ENCODE results near the gene PSMA2.

DNA sequence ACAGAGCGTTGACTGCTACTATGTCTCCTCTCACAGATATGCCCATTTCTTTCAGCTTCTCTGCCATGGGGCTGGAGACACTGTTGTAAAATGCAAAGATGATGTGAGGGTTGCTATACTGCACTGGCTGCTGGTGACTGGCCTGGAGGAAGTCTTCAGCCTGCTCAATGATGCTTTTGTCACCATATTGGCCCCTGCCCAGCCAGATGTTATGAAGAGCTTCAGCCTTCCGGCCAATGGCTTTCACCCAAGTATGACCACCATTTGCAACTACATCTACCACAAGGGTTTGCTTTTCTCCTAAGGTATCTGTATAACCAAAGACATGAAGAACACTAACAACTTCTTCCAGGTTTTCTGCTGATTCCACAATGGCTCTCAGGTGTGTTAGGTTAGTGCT is 21.7 kb downstream of the PSMA2 start:
- TF ChIP-seq, protein P1, sequence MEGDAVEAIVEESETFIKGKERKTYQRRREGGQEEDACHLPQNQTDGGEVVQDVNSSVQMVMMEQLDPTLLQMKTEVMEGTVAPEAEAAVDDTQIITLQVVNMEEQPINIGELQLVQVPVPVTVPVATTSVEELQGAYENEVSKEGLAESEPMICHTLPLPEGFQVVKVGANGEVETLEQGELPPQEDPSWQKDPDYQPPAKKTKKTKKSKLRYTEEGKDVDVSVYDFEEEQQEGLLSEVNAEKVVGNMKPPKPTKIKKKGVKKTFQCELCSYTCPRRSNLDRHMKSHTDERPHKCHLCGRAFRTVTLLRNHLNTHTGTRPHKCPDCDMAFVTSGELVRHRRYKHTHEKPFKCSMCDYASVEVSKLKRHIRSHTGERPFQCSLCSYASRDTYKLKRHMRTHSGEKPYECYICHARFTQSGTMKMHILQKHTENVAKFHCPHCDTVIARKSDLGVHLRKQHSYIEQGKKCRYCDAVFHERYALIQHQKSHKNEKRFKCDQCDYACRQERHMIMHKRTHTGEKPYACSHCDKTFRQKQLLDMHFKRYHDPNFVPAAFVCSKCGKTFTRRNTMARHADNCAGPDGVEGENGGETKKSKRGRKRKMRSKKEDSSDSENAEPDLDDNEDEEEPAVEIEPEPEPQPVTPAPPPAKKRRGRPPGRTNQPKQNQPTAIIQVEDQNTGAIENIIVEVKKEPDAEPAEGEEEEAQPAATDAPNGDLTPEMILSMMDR (IDR thresholded peaks at IDR 0.05; ENCODE audit: insufficient read depth, low read length) = no peak
- TF ChIP-seq, protein P2, sequence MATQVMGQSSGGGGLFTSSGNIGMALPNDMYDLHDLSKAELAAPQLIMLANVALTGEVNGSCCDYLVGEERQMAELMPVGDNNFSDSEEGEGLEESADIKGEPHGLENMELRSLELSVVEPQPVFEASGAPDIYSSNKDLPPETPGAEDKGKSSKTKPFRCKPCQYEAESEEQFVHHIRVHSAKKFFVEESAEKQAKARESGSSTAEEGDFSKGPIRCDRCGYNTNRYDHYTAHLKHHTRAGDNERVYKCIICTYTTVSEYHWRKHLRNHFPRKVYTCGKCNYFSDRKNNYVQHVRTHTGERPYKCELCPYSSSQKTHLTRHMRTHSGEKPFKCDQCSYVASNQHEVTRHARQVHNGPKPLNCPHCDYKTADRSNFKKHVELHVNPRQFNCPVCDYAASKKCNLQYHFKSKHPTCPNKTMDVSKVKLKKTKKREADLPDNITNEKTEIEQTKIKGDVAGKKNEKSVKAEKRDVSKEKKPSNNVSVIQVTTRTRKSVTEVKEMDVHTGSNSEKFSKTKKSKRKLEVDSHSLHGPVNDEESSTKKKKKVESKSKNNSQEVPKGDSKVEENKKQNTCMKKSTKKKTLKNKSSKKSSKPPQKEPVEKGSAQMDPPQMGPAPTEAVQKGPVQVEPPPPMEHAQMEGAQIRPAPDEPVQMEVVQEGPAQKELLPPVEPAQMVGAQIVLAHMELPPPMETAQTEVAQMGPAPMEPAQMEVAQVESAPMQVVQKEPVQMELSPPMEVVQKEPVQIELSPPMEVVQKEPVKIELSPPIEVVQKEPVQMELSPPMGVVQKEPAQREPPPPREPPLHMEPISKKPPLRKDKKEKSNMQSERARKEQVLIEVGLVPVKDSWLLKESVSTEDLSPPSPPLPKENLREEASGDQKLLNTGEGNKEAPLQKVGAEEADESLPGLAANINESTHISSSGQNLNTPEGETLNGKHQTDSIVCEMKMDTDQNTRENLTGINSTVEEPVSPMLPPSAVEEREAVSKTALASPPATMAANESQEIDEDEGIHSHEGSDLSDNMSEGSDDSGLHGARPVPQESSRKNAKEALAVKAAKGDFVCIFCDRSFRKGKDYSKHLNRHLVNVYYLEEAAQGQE (IDR thresholded peaks at IDR 0.05; ENCODE audit: insufficient replicate concordance, low read depth) = no peak
- no peak for TF ChIP-seq POLR2AphosphoS5 (IDR thresholded peaks at IDR 0.05; ENCODE audit: low read depth)

All from HL-60 (cell line).